HepG2 (cell line): ENCODE measurements around the gene KCNAB3. TPM values are rescaled to one million over a fixed set of nuclear protein-coding genes. Genes with fewer than 3 reads are reported as not detected.

ENCODE experiments used
- ATAC-seq: fragments of 200-7000 bp; cut with Tn5 transposase; 3 replicates; pipeline ENCODE4 v1.9.1; 2020; ENCODE audit warnings: mild to moderate bottlenecking, moderate library complexity
- BruUV-seq: library from RNA; stranded (reverse); fragments of 400-500 nt; replicated peaks from 2 replicates; lab custom pipeline; 2021; lab: Mats Ljungman, UMichigan
- CTCF ChIA-PET: fragments of 300-600 bp; formaldehyde crosslinking; extraction: SDS; loops from one replicate; lab custom pipeline; 2021; ENCODE audit warnings: low total read pairs, inconsistent platforms, low intra/inter-chr PET ratio; lab: Yijun Ruan, JAX
- POLR2A ChIA-PET: fragments of 350-600 bp; sonication (Branson Sonifier 250); formaldehyde crosslinking; loops from one replicate; lab custom pipeline; 2020; ENCODE audit warnings: antibody characterized with exemption, inconsistent platforms; lab: Yijun Ruan, JAX
- DNase-seq: peaks from one replicate; pipeline ENCODE4 v3.0.0-alpha.2; 2015; ENCODE audit warnings: low spot score
- FAIRE-seq: peaks from 3 replicates; lab custom pipeline; 2011; peaks lifted over from hg19 to GRCh38; lab: Jason Lieb, UNC
- H2AFZ ChIP-seq: one replicate; pipeline ENCODE4 v1.6.1; 2011; ENCODE audit warnings: low read length, inconsistent platforms
- H3K27ac ChIP-seq: fragments of 300-600 bp; 3 replicates; pipeline ENCODE4 v1.8.0; 2011; ENCODE audit warnings: mixed run types, mild to moderate bottlenecking, mixed read lengths, low read length, inconsistent platforms; ENCODE audit not compliant: insufficient read depth; ENCODE audit errors: extremely low read length
- H3K27me3 ChIP-seq, 2 experiments: fragments of 200-600 bp in 1 of 2; 2 replicates in 1 of 2; 3 replicates in 1 of 2; pipeline versions ENCODE4 v1.6.0 to v1.8.0; 2011; ENCODE audit warnings: low read length in 2 of 2, mild to moderate bottlenecking in 2 of 2, moderate library complexity in 2 of 2, inconsistent platforms in 1 of 2; ENCODE audit not compliant: insufficient read depth in 2 of 2, control insufficient read depth in 1 of 2
- H3K36me3 ChIP-seq, 2 experiments: fragments of 200-600 bp in 1 of 2; replicated peaks in 1 of 2; 2 replicates in 1 of 2; 3 replicates in 1 of 2; pipeline versions ENCODE4 v1.5.1 to v1.8.0; 2011; ENCODE audit warnings: low read length in 2 of 2, inconsistent platforms in 1 of 2; ENCODE audit not compliant: insufficient read depth in 2 of 2, control insufficient read depth in 1 of 2
- H3K4me1 ChIP-seq: 2 replicates; pipeline ENCODE4 v1.5.1; 2012; ENCODE audit warnings: low read length, inconsistent platforms; ENCODE audit not compliant: insufficient read depth
- H3K4me2 ChIP-seq: 2 replicates; pipeline ENCODE4 v1.6.0; 2011; ENCODE audit warnings: low read depth, low read length, inconsistent platforms
- H3K4me3 ChIP-seq, 3 experiments: fragments of 200-600 bp in 1 of 3; sonication (generic), shearing (Covaris generic) in 1 of 3; replicated peaks in 1 of 3; 2 replicates each; pipeline ENCODE4 v1.5.1; 2011 to 2016; ENCODE audit warnings: low read length in 3 of 3, inconsistent platforms in 2 of 3, low read depth in 2 of 3, mild to moderate bottlenecking in 2 of 3, control low read depth in 1 of 3, mixed read lengths in 1 of 3; ENCODE audit not compliant: insufficient read depth in 1 of 3
- H3K79me2 ChIP-seq: one replicate; pipeline ENCODE4 v1.6.1; 2011; ENCODE audit warnings: low read length, inconsistent platforms; ENCODE audit not compliant: insufficient read depth
- H3K9ac ChIP-seq: 2 replicates; pipeline ENCODE4 v1.6.0; 2011; ENCODE audit warnings: mild to moderate bottlenecking, low read depth, low read length, inconsistent platforms; ENCODE audit not compliant: insufficient read depth
- H3K9me3 ChIP-seq: 2 replicates; pipeline ENCODE4 v1.5.1; 2012; ENCODE audit warnings: mild to moderate bottlenecking, low read length
- H4K20me1 ChIP-seq: 2 replicates; pipeline ENCODE4 v1.6.0; 2011; ENCODE audit warnings: inconsistent platforms, mild to moderate bottlenecking, low read length, moderate library complexity; ENCODE audit not compliant: insufficient read depth
- CENPBD1 ChIP-seq: sonication (generic); formaldehyde crosslinking; IDR thresholded peaks from 2 replicates; pipeline ENCODE4 v1.8.0; 2022; ENCODE audit warnings: missing genetic modification reagents, low read depth, mild to moderate bottlenecking, borderline replicate concordance
- FOXA3 ChIP-seq: IDR thresholded peaks from 2 replicates; pipeline ENCODE4 v1.6.1; 2016; ENCODE audit warnings: missing genetic modification reagents, missing compliant biosample characterization
- IRX3 ChIP-seq: sonication (generic); formaldehyde crosslinking; IDR thresholded peaks from 2 replicates; pipeline ENCODE4 v1.8.1; 2023; ENCODE audit warnings: mild to moderate bottlenecking, low read depth, missing genetic modification reagents, borderline replicate concordance
- NR3C1 ChIP-seq: sonication (generic); formaldehyde crosslinking; IDR thresholded peaks from 2 replicates; pipeline ENCODE4 v1.4.0; 2020; ENCODE audit warnings: missing genetic modification reagents
- NRL ChIP-seq: sonication (generic); formaldehyde crosslinking; IDR thresholded peaks from 2 replicates; pipeline ENCODE4 v1.5.0; 2020; ENCODE audit warnings: missing genetic modification reagents, mild to moderate bottlenecking, moderate library complexity, borderline replicate concordance
- SMAD1 ChIP-seq: sonication (generic); formaldehyde crosslinking; IDR thresholded peaks from 2 replicates; pipeline ENCODE4 v1.4.0; 2020; ENCODE audit warnings: missing genetic modification reagents, low read depth, mild to moderate bottlenecking, borderline replicate concordance
- ZHX1 ChIP-seq: sonication (generic); formaldehyde crosslinking; IDR thresholded peaks from 2 replicates; pipeline ENCODE4 v1.8.1; 2022; ENCODE audit warnings: low read depth, mild to moderate bottlenecking, missing genetic modification reagents
- ZNF33A ChIP-seq: sonication (generic); formaldehyde crosslinking; IDR thresholded peaks from 2 replicates; pipeline ENCODE4 v1.5.1; 2020; ENCODE audit warnings: missing genetic modification reagents, mild to moderate bottlenecking, moderate library complexity, borderline replicate concordance
- ZNF770 ChIP-seq: sonication (generic); formaldehyde crosslinking; IDR thresholded peaks from 2 replicates; pipeline ENCODE4 v1.5.0; 2020; ENCODE audit warnings: mild to moderate bottlenecking, missing genetic modification reagents
- WGBS: methylation state at CpG from one replicate; pipeline ENCODE4 v1.1.6; 2017; ENCODE audit warnings: low lambda C conversion rate; 5-methylcytosine and 5-hydroxymethylcytosine counted together
- in situ Hi-C: cut with HindIII; loops from 2 replicates; pipeline ENCODE4 v1.10.0; 2017; ENCODE audit warnings: low pct_unique_long_range_greater_than_20kb; ENCODE audit not compliant: extremely low pct_ligation_motif_present
- intact Hi-C: fragments of 100-400 bp; cut with micrococcal nuclease; formaldehyde crosslinking; loops from one replicate; pipeline ENCODE4 v1.10.0; 2022; ENCODE audit not compliant: unreplicated experiment
- polyA plus RNA-seq, 8 experiments: library from polyadenylated mRNA; depleted of rRNA in 3 of 8; stranded (reverse) in 7 of 8; unstranded in 1 of 8; fragments of >200 nt; fragmentation: Illumina TruSeq in 4 of 8; extraction: Trizol in 4 of 8; gene quantifications; 2 replicates each; pipeline versions ENCODE4 v1.2.1 to v1.2.3, GENCODE V29; 2011 to 2016; ENCODE audit warnings: low read depth in 4 of 8, missing spikeins in 1 of 8, mixed read lengths in 1 of 8; ENCODE audit not compliant: insufficient read depth in 1 of 8
- total RNA-seq, 5 experiments: library from RNA; depleted of rRNA; stranded (reverse); fragments of >200 nt; fragmentation: Illumina TruSeq; extraction: Trizol; gene quantifications; 2 replicates each; pipeline ENCODE4 v1.2.3, GENCODE V29; 2016; ENCODE audit warnings: low read depth in 1 of 5

The KCNAB3 gene
- total and polyA plus RNA-seq, 2 of the 13 experiments (the other 11 are each of a cell fraction or from before 2014, with no cell fraction given) = 0.29 to 0.88 TPM

- no peak for FAIRE-seq
- Histone ChIP-seq H3K4me3 (peak overlapping the region; percentile 80 to 93 (median 85)), H3K36me3 (peaks cover 1 to 6% of the 10 kb centered on the region in 2 experiments; a peak in 4 of 5 replicates), H3K9me3 (no peaks in the 10 kb centered on the region), H3K27me3 (no peaks in the 10 kb centered on the region; a peak in 1 of 5 replicates), H3K4me1 (peaks cover 26% of the 10 kb centered on the region), H3K9ac (peak overlapping the region; percentile 77), H3K27ac (peak overlapping the region; percentile 49), H4K20me1 (no peaks in the 10 kb centered on the region), H2AFZ (no peak overlapping the region), H3K79me2 (peaks cover 14% of the 10 kb centered on the region), H3K4me2 (peak overlapping the region; percentile 68)
- BruUV-seq = TSS peak; percentile 83
- DNase-seq = no peak
- TF ChIP-seq NRL (CRISPR knock-in tag) (no peak), SMAD1 (CRISPR knock-in tag) (no peak), ZNF33A (no peak), IRX3 (CRISPR knock-in tag) (no peak), ZHX1 (no peak), FOXA3 (no peak), CENPBD1 (CRISPR knock-in tag) (no peak), NR3C1 (CRISPR knock-in tag) (no peak), ZNF770 (CRISPR knock-in tag) (no peak)
- 34% methylated on average over 18 of the region's 20 CpGs for WGBS
- ATAC-seq = peak; percentile 21
- intact Hi-C loops = loop anchor here (5.0 kb wide), 1 partner anchor 56 kb away; no protein-coding TSS in a partner anchor
- ChIA-PET CTCF (no interaction called here), POLR2A (interaction anchor here (0.6 to 3.6 kb wide), 11 partner anchors 9 to 97 kb away, joined by 3 to 27 read pairs (median 4); partner anchors contain the start of genes KDM6B, NAA38 and RNF227)
- in situ Hi-C loops = no loop called here
These were observed 1.4 kb upstream of the KCNAB3 start for GRCh38 chr17:7930841-7931631.
